NCI-H2227 (cell line): ENCODE measurements around the gene UST.
"Not testable (repeated sequence)": the region's sequence is repeated elsewhere in the genome, so short reads cannot be mapped to it uniquely, and the experiment has no call there.

Experiments
- DNase-seq: peaks from one replicate; lab custom pipeline; 2025; ENCODE audit not compliant: unreplicated experiment; lab: John Stamatoyannopoulos, UW

The UST gene

GRCh38 chr6:149031201-149031858 is 284.5 kb downstream of the UST start:
- no peak for DNase-seq

- no peak for DNase-seq
Observed at GRCh38 chr6:149031859-149032598, 285.2 kb downstream of the UST start.

GRCh38 chr6:149032599-149033405 is 286.0 kb downstream of the UST start:
- peak; percentile 9 for DNase-seq

- DNase-seq = no peak
Observed at GRCh38 chr6:149033454-149033853, 286.6 kb downstream of the UST start.

GRCh38 chr6:149035766-149036165 is 288.9 kb downstream of the UST start:
- DNase-seq = no peak

- DNase-seq = no peak
Observed at GRCh38 chr6:149037051-149037671, 290.3 kb downstream of the UST start.

- not testable (repeated sequence) for DNase-seq
Observed at GRCh38 chr6:149039025-149039424, 292.2 kb downstream of the UST start.

GRCh38 chr6:149041953-149042352 is 295.1 kb downstream of the UST start:
- DNase-seq = no peak

- DNase-seq = peak; percentile 8
Observed at GRCh38 chr6:149043476-149044130, 296.8 kb downstream of the UST start.

GRCh38 chr6:149044528-149044927 is 297.7 kb downstream of the UST start:
- no peak for DNase-seq

- no peak for DNase-seq
Observed at GRCh38 chr6:149045404-149045803, 298.6 kb downstream of the UST start.

GRCh38 chr6:149046164-149046821 is 299.5 kb downstream of the UST start:
- no peak for DNase-seq

- no peak for DNase-seq
Observed at GRCh38 chr6:149046822-149047246, 300.0 kb downstream of the UST start.

- DNase-seq = no peak
Observed at GRCh38 chr6:149049230-149049629, 302.4 kb downstream of the UST start.

- no peak for DNase-seq
Observed at GRCh38 chr6:149050160-149050559, 303.3 kb downstream of the UST start.

- DNase-seq = no peak
Observed at GRCh38 chr6:149052350-149053106, 305.7 kb downstream of the UST start.

GRCh38 chr6:149053848-149054558 is 307.2 kb downstream of the UST start:
- no peak for DNase-seq

- DNase-seq = no peak
Observed at GRCh38 chr6:149054559-149055194, 307.8 kb downstream of the UST start.
